ENCODE results near the gene TGM2.
"Not testable (repeated sequence)": the region's sequence is repeated elsewhere in the genome, so short reads cannot be mapped to it uniquely, and the experiment has no call there.

The TGM2 gene

DNA sequence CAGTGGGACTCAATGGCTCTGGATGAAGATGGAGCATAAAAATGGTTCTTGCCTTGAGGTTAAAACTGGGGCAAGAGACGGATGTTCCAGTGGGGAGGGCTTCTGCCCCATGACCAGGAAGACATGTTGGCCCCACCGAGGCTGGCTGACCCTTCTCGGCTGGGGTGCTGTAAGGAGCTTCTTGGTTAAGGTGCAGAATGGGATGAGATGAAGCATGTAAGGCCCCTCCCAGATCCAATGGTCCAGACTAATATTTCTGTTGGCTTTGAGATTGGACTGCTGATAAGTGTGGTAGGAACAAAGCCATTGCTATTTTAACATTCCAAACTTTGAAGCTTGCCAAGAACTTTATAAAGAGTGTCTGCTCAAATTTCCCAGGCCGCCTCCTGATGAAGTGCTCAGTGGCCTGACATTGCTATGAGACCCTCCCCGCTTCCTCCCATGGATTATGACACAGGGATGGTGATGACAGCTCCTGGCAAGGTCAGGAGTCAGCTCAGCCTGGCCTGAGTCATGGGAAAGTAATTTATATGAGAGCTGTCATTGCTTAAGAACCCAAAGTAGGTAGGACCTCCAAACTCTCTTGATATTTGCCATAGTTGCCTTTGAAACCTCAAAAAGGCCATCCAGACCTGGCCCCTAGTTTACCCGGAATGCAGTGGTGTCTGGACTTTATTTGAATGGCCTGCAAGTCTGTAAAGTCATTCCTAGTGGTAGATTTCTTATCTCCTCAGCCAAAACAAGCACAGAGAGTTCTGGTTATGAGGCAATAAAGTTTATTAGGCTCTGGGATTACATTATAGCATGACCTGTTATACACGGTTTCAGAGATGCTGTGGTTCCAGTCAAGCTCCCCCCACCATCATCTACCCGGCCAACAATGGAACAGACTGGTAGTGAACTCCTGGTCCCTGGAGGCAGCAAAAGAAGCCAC, 55.2 kb downstream of the TGM2 start:
- TF ChIP-seq, protein P1, sequence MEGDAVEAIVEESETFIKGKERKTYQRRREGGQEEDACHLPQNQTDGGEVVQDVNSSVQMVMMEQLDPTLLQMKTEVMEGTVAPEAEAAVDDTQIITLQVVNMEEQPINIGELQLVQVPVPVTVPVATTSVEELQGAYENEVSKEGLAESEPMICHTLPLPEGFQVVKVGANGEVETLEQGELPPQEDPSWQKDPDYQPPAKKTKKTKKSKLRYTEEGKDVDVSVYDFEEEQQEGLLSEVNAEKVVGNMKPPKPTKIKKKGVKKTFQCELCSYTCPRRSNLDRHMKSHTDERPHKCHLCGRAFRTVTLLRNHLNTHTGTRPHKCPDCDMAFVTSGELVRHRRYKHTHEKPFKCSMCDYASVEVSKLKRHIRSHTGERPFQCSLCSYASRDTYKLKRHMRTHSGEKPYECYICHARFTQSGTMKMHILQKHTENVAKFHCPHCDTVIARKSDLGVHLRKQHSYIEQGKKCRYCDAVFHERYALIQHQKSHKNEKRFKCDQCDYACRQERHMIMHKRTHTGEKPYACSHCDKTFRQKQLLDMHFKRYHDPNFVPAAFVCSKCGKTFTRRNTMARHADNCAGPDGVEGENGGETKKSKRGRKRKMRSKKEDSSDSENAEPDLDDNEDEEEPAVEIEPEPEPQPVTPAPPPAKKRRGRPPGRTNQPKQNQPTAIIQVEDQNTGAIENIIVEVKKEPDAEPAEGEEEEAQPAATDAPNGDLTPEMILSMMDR (IDR thresholded peaks at IDR 0.05; ENCODE audit: control insufficient read depth, extremely low read depth, insufficient read depth): no peak
- DNase-seq (ENCODE audit: low read depth): peak; percentile 97
- peak overlapping the region; percentile 14; the same call in 1 of the 2 replicates for H3K4me3 ChIP-seq (ENCODE audit: low read depth, low read length)

DNA sequence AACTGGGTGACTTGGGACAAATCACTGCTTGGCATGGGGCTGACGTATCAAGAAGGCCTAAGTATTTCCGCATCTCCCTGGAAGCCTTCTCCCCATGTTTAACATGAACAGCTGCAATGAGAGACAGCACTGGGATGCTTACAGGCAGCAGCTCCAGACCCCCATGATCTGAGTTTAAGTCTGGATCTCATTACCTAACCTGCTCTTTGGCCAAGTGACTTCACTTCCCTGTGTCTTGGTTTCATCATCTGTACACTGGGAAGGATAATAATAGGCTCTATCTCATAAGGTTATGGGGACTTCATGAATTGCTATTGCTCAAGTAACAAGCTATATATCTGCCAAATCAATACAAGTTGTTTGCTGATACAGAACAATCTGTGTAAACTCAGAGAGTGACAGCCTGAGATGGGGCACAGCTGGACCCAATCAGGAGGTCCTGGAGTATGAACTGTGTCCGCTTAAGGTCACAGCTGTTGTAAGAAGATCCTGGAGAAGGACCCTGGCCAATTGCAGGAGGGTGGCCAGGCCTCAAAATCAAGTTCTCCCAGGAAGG, 56.0 kb downstream of the TGM2 start:
- H3K4me3 ChIP-seq (ENCODE audit: low read depth, low read length): no peak overlapping the region
- TF ChIP-seq, protein P1 (IDR thresholded peaks at IDR 0.05; ENCODE audit: control insufficient read depth, extremely low read depth, insufficient read depth): no peak
- peak; percentile 87 for DNase-seq (ENCODE audit: low read depth)

DNA sequence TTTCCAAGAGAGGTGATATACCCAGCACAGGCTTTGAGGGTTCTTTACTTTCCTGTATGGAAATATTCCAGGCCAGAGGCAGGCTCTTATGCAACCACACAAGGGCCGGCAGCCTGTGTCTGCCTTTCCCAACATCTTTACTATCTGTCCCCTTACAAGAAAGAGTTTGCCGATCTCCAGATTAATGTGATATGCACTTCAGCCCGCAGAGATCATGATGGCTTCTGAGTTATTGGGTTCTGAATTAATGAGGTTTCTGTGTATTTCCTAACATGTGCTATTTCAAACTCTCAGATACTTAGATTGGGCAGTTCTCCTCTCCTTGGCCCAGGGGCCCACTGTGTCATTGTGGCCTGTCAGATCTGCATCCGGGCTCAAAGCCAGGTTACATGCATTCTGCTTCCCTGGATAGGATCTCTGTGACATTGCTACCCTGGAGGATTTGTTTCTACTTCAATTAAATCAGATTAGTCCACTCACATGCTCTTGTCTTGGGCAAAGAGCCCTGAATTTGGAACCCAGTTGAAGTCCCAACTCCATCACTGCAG, 56.6 kb downstream of the TGM2 start:
- H3K4me3 ChIP-seq (ENCODE audit: low read depth, low read length): no peak overlapping the region
- no peak for DNase-seq (ENCODE audit: low read depth)
- TF ChIP-seq, protein P1 (IDR thresholded peaks at IDR 0.05; ENCODE audit: control insufficient read depth, extremely low read depth, insufficient read depth): no peak

DNA sequence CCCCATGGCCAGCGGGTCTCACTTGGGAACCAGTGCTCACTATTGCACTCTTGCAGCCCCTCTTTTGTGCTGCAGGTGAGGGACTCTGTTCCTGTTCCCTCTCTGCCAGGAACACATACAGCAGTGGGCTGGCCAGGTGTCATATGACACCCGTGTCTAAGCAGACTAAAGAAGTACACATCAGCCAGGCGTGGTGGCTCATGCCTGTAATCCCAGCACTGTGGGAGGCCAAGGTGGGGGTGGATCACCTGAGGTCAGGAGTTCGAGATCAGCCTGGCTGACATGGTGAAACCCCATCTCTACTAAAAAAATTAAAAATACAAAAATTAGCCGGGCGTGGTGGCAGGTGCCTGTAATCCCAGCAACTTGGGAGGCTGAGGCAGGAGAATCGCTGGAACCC, 57.2 kb downstream of the TGM2 start:
- not testable (repeated sequence) for DNase-seq (ENCODE audit: low read depth); H3K4me3 ChIP-seq (ENCODE audit: low read depth, low read length)

DNA sequence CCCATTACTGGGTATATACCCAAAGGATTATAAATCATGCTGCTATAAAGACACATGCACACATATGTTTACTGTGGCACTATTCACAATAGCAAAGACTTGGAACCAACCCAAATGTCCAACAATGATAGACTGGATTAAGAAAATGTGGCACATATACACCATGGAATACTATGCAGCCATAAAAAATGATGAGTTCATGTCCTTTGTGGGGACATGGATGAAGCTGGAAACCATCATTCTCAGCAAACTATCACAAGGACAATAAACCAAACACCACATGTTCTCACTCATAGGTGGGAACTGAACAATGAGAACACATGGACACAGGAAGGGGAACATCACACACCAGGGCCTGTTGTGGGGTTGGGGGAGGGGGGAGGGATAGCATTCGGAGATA, 57.7 kb downstream of the TGM2 start:
- not testable (repeated sequence) for DNase-seq (ENCODE audit: low read depth); H3K4me3 ChIP-seq (ENCODE audit: low read depth, low read length)

DNA sequence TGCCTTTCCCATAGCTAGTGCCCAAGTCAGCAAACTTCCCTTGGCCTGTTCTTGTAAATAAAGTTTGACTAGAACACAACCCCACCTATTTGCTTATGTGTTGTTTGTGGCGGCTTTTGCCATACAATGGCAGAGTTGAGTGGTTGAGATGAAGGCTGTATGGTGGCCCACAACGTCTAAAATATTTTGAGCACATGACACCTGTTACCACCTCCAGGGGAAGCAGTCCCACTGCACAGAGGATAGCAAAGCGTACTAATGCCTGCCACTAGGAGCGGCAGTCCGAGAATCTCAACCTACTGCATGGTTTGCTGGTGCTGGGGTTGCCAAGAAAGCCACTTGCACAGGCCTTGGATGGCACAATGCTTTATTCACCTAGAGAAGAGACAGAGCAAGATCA, 58.6 kb downstream of the TGM2 start:
- TF ChIP-seq, protein P1 (IDR thresholded peaks at IDR 0.05; ENCODE audit: control insufficient read depth, extremely low read depth, insufficient read depth): no peak
- H3K4me3 ChIP-seq (ENCODE audit: low read depth, low read length): no peak overlapping the region
- no peak for DNase-seq (ENCODE audit: low read depth)

DNA sequence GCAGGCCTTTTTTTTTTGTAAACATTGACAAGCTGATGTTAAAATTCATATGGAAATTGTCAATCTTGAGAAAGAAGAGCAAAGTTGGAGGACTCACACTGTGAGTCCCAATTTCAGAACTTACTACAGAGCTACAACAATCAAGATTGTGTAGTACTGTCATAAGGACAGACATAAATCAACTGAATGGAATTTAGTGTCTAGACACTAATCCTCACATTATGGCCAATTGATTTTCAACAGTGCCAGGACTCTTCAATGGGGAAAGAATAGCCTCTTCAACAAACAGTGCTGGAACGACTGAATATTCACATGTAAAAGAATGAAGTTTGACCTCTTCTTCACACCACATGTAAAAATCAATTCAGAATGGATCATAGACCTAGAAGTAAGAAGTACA, 60.8 kb downstream of the TGM2 start:
- TF ChIP-seq, protein P1 (IDR thresholded peaks at IDR 0.05; ENCODE audit: control insufficient read depth, extremely low read depth, insufficient read depth): no peak
- H3K4me3 ChIP-seq (ENCODE audit: low read depth, low read length): no peak overlapping the region
- DNase-seq (ENCODE audit: low read depth): no peak

DNA sequence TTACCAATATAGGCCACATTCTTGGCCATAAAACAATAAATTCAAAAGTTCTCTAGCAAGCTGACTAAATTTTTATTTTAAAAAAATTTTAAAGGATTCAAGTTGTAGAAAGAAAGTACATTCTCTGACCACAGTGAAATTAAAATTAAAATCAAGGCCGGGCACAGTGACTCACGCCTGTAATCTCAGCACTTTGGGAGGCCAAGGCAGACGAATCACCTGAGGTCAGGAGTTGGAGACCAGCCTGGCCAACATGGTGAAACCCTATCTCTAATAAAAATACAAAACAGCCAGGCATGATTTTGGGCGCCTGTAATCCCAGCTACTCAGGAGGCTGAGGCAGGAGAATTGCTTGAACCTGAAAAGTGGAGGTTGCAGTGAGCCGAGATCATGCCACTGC, 62.9 kb downstream of the TGM2 start:
- not testable (repeated sequence) for H3K4me3 ChIP-seq (ENCODE audit: low read depth, low read length); DNase-seq (ENCODE audit: low read depth)

Data from LNCaP clone FGC (cell line).